Measurements from ENCODE around the gene EGFL6.
"Not testable (repeated sequence)": the region's sequence is repeated elsewhere in the genome, so short reads cannot be mapped to it uniquely, and the experiment has no call there.

EGFL6 gene

GRCh38 chrX:13654116-13654515 lies 84.7 kb downstream of the EGFL6 start:
- DNase-seq: no peak

- no peak for DNase-seq
Measured at GRCh38 chrX:13655674-13656073, 86.3 kb downstream of the EGFL6 start.

- peak; percentile 52 for DNase-seq
Measured at GRCh38 chrX:13658602-13659001, 89.2 kb downstream of the EGFL6 start.

GRCh38 chrX:13659063-13659462 lies 89.7 kb downstream of the EGFL6 start:
- DNase-seq: peak; percentile 55

- no peak for DNase-seq
Measured at GRCh38 chrX:13661735-13662288, 92.4 kb downstream of the EGFL6 start.

GRCh38 chrX:13662355-13662791 lies 93.0 kb downstream of the EGFL6 start:
- peak; percentile 59 for DNase-seq

- DNase-seq: no peak
Measured at GRCh38 chrX:13664020-13664419, 94.6 kb downstream of the EGFL6 start.

GRCh38 chrX:13666836-13667235 lies 97.4 kb downstream of the EGFL6 start:
- no peak for DNase-seq

- DNase-seq: no peak
Measured at GRCh38 chrX:13667919-13668318, 98.5 kb downstream of the EGFL6 start.

- peak; percentile 93 for DNase-seq
Measured at GRCh38 chrX:13669246-13669737, 99.9 kb downstream of the EGFL6 start.

GRCh38 chrX:13669755-13670154 lies 100.4 kb downstream of the EGFL6 start:
- DNase-seq: not testable (repeated sequence)

GRCh38 chrX:13670197-13670596 lies 100.8 kb downstream of the EGFL6 start:
- DNase-seq: no peak

GRCh38 chrX:13673016-13673415 lies 103.6 kb downstream of the EGFL6 start:
- DNase-seq: no peak

- DNase-seq: no peak
Measured at GRCh38 chrX:13676885-13677284, 107.5 kb downstream of the EGFL6 start.

GRCh38 chrX:13679700-13680099 lies 110.3 kb downstream of the EGFL6 start:
- not testable (repeated sequence) for DNase-seq

GRCh38 chrX:13681595-13681994 lies 112.2 kb downstream of the EGFL6 start:
- no peak for DNase-seq

Data from fibroblast of upper back skin (primary cell).